C4-2B (cell line): ENCODE data around the gene PRKCE.

Source experiments
- H3K27ac ChIP-seq: fragments of 450-650 bp; 2 replicates; pipeline ENCODE4 v1.5.1; 2017
- ZFX ChIP-seq: fragments of 450-650 bp; IDR thresholded peaks from 2 replicates; pipeline ENCODE4 v1.6.1; 2017
- TF ChIP-seq, protein P1 (sequence below): fragments of 450-650 bp; conservative IDR thresholded peaks from 2 replicates; pipeline ENCODE4 v1.5.1; 2017; ENCODE audit warnings: mild to moderate bottlenecking

The PRKCE gene

DNA sequence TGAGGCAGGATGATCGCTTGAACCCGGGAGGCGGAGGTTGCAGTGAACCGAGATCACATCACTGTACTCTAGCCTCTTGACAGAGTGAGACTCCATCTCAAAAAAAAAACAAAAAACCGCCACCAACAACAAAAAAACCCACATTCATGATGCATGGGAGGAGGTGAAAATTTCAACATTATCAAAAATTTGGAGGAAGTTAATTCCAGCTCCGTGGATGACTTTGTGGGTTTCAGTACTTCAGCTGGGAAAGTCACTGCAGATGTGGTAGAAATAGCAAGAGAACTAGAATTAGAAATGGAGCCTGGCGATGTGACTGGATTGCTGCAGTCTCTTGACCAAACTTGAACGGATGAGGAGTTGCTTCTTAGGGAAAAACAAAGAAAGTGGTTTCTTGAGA lies 74.3 kb downstream of the PRKCE start:
- TF ChIP-seq, protein P1, sequence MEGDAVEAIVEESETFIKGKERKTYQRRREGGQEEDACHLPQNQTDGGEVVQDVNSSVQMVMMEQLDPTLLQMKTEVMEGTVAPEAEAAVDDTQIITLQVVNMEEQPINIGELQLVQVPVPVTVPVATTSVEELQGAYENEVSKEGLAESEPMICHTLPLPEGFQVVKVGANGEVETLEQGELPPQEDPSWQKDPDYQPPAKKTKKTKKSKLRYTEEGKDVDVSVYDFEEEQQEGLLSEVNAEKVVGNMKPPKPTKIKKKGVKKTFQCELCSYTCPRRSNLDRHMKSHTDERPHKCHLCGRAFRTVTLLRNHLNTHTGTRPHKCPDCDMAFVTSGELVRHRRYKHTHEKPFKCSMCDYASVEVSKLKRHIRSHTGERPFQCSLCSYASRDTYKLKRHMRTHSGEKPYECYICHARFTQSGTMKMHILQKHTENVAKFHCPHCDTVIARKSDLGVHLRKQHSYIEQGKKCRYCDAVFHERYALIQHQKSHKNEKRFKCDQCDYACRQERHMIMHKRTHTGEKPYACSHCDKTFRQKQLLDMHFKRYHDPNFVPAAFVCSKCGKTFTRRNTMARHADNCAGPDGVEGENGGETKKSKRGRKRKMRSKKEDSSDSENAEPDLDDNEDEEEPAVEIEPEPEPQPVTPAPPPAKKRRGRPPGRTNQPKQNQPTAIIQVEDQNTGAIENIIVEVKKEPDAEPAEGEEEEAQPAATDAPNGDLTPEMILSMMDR = no peak
- TF ChIP-seq ZFX = no peak
- H3K27ac ChIP-seq = no peak overlapping the region

DNA sequence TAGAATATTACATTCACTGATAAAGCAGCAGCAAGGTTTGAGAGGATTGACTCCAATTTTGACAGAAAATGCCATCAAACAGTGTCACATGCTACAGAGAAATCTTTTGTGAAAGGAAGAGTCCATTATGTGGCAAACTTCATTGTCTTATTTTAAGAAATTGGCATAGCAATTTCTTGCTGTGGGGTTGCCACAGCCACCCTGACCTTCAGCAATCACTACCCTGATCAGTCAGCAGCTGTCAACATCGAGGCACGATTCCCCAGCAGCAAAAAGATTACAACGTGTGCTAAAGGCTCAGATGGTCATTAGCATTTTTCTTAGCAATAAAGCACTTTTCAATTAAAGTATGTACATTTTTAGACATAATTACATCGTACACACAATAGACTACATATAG lies 74.7 kb downstream of the PRKCE start:
- TF ChIP-seq, protein P1 = no peak
- no peak for TF ChIP-seq ZFX
- no peak overlapping the region for H3K27ac ChIP-seq

DNA sequence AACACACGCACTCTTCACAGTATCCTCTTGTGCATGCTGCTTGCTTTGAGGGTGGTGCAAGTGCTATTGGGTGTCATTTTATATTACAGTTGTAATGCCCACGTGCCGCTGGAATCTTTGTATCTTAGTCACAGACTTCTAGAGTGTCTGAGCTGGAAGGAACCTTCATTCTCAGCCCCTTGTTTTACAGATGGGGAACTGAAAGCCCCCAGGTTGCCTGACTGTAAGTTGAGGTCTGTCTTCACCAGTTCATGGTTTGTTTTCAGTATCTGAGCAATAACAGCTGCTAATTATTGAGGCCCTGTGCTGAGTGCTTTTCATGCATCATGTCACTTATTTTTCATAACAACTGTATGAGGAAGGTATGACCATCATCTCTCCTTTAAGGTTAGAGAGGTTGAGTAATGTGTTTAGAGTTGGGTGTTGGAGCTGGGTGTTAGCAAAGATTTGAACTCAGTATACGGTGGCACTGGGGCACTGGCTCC lies 77.0 kb downstream of the PRKCE start:
- TF ChIP-seq, protein P1 = no peak
- TF ChIP-seq ZFX = no peak
- no peak overlapping the region for H3K27ac ChIP-seq

DNA sequence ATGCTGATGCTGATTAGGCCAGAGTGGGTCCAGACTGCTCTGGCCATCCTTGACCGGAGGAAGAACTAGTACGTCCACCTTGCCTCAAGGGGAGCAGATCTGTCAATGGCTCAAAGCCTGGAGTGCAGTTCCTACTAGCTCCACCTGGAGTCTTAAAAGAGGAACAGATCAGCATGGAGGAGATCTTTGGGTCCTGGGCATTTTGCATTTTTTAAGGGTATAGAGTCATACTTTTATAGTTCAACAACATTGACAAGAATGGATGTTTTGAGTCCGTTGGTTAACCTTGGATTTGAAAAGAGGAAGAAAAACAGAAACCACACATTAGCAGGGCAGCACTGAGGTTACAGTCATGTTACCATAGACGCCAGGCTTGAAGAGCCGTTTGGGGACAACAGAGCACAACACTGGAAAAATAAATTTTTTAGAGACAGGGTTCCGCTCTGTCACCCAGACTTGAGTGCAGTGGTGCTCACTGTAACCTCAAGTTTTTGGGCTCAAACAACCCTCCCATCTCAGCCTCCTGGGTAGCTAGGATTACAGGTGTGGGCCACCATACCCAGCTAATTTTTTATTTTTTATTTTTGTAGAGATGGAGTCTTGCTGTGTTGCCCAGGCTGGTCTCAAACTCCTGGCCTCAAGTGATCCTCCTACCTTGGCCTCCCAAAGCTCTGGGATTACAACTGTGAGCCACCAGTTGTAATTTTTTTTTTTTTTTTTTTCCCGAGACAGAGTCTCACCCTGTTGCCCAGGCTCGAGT lies 78.5 kb downstream of the PRKCE start:
- H3K27ac ChIP-seq = no peak overlapping the region
- TF ChIP-seq, protein P1 = peak; percentile 20
- TF ChIP-seq ZFX = no peak

DNA sequence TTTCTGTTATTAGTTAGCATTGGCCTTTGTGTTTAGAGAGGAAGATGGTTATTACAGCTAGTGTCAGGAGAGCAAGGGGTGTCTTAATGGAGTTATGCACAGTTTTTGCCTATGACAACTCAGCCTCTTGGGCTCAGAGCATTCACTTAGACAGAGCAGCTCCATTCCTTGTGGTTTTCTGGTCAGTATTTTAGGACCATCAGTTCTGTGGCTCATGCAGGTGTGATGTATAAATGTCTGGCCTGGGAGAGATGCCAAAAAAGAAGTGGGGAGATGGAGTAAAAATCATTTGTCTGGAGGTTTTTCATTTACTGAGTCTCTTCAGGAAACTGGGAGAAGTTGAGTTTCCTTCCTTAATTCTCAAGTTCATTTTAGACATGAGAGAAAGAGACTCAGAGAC lies 79.7 kb downstream of the PRKCE start:
- TF ChIP-seq, protein P1 = no peak
- no peak for TF ChIP-seq ZFX
- H3K27ac ChIP-seq = no peak overlapping the region

DNA sequence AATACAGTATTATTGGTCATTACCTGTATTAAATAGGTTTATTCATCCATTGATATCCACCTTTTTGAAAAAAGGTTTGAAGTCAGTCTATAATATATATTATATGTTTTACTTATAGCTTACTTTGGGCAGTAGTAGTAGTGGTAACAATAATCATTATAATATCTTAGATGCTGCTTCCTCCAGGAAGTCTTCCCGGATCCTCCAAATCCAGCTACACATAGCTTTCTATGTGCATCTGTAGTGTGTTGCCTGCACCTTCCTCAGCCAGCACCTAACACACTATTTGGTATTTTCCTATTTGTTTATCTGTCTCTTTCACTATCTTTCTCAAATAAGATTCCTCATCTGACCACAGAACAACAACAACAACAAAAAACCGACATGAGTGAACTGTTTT lies 81.0 kb downstream of the PRKCE start:
- no peak for TF ChIP-seq ZFX
- TF ChIP-seq, protein P1 = no peak
- no peak overlapping the region for H3K27ac ChIP-seq

DNA sequence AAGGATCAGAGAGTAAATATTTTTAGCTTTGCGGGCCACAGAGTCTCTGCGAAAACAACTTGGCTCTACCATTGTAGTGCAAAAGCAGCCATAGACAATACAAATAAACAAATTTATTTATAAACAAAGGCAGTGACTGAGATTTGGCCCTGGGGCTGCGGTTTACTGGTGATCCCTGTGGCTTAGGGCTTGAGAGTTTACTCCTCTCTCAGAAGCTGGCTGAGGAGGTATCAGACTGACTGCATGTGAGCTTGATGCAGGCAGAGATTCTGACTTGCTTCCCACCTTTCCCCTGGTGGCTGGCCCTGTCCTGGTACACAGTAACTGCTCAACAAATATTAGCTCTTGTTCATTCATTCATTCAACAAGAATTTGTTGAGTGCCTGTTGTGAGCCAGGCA lies 81.5 kb downstream of the PRKCE start:
- no peak overlapping the region for H3K27ac ChIP-seq
- no peak for TF ChIP-seq ZFX
- TF ChIP-seq, protein P1 = no peak
